Coronary artery (tissue), 2 donors: ENCODE measurements around the gene DACH1.

ENCODE experiments used
- DNase-seq: peaks from one replicate; pipeline ENCODE4 v3.0.0-alpha.2; 2017; ENCODE audit warnings: low spot score
- H3K27ac ChIP-seq, 2 donors: fragments of 200-600 bp; sonication (generic); one replicate each; pipeline ENCODE4 v1.5.1; 2016 to 2019
- H3K4me3 ChIP-seq: fragments of 200-600 bp; sonication (generic); 2 replicates; pipeline ENCODE4 v1.5.1; 2016; ENCODE audit warnings: mild to moderate bottlenecking, moderate library complexity
- TF ChIP-seq, protein P1 (sequence below): fragments of 200-600 bp; sonication (generic); IDR thresholded peaks from one replicate; pipeline ENCODE4 v1.5.1; 2019; ENCODE audit warnings: antibody characterized with exemption

The DACH1 gene

DNA sequence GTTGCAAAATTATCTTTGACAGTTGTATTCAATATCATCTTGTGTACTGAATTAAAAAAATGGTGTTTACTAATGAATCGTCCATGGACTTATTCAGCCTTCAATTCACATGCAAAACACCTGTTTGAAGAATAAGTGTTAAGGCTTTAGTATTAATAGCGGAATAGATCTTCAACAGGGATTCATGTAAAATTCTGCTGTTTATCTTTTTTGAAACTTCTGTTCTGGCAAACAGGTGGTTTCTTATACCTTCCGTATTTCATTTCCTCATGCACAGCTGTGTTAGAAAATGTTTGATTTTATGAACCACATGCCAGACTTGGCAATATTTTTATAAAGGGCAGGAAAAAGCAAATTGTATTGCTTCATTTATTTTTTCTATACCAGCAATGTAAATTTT is 255.7 kb downstream of the DACH1 start:
- no peak overlapping the region for H3K4me3 ChIP-seq
- TF ChIP-seq, protein P1, sequence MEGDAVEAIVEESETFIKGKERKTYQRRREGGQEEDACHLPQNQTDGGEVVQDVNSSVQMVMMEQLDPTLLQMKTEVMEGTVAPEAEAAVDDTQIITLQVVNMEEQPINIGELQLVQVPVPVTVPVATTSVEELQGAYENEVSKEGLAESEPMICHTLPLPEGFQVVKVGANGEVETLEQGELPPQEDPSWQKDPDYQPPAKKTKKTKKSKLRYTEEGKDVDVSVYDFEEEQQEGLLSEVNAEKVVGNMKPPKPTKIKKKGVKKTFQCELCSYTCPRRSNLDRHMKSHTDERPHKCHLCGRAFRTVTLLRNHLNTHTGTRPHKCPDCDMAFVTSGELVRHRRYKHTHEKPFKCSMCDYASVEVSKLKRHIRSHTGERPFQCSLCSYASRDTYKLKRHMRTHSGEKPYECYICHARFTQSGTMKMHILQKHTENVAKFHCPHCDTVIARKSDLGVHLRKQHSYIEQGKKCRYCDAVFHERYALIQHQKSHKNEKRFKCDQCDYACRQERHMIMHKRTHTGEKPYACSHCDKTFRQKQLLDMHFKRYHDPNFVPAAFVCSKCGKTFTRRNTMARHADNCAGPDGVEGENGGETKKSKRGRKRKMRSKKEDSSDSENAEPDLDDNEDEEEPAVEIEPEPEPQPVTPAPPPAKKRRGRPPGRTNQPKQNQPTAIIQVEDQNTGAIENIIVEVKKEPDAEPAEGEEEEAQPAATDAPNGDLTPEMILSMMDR = no peak
- no peak for DNase-seq
- no peak overlapping the region for H3K27ac ChIP-seq

DNA sequence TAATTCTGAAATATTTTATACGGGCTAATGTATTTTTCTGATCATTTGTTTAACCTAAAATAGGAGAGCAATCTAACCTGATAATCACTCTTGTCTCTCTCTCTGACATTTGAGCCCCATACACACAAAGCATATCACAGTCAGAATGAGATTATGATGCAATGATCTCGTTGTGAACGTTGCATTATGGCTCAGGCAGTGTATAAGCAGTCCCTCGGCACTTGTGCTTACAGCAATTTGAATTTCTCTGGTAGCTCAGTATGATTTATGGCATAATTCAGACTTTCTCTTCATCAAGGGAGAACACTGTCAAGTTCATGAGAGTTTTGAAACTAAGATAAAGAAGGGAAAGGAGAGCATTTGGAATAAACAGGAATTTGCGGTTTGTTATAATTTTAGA is 256.1 kb downstream of the DACH1 start:
- Histone ChIP-seq H3K27ac (no peak overlapping the region), H3K4me3 (no peak overlapping the region)
- TF ChIP-seq, protein P1 = no peak
- DNase-seq = no peak

DNA sequence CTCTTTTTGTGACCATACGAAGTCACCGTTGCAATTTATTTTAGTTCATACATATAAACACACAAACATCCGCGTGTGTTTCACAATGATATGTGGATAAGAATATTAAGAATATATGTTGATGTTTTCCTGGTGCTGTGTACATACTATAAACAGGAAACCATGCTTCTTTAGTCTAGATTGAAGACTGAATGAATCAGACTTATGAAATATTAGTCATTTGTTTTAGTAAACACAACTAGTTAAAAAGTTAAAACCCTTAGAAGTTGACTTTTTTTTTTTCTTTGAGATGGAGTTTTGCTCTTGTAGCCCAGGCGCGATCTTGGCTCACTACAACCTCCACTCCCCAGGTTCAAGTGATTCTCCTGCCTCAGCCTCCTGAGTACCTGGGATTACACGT is 257.7 kb downstream of the DACH1 start:
- no peak overlapping the region for H3K4me3 ChIP-seq
- TF ChIP-seq, protein P1 = no peak
- no peak for DNase-seq
- H3K27ac ChIP-seq = no peak overlapping the region

DNA sequence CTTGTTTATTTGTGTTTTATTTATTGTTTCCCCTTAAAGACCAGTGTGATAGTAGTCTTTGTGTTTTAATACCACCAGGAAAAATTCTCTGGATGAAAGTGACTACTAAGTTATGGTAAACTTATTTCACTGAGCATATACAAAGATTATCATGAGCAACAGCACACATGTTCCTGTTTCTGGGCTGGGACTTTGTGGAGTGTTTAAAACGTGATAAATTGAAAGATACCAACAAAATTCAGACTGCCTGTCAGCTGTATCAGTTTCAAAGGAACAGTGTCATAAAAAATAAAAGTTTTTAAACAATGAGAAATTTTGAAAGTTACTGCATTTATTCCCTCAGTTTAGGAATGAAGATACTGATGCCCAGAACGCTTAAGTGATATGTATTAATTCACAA is 259.4 kb downstream of the DACH1 start:
- TF ChIP-seq, protein P1 = no peak
- Histone ChIP-seq H3K4me3 (no peak overlapping the region), H3K27ac (no peak overlapping the region)
- DNase-seq = no peak

DNA sequence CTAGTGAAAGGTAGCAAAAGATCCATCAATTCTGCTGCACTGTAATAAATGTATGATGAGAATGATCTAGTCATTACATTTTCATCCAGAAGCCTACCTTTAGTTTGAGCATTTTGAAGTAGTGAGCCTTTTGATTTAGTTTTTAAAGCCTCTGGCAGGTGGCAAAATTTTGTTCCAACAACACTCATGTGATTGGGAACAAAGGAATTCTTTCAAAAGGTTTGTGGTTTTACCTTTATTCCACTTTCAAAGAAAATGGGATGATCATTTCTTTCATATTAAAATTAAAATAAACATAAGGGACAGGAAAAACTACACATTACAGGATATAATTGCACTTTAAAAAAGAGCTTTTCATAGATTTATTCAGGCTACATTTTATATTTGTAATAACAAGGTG is 260.2 kb downstream of the DACH1 start:
- Histone ChIP-seq H3K27ac (no peak overlapping the region), H3K4me3 (no peak overlapping the region)
- no peak for DNase-seq
- TF ChIP-seq, protein P1 = no peak

DNA sequence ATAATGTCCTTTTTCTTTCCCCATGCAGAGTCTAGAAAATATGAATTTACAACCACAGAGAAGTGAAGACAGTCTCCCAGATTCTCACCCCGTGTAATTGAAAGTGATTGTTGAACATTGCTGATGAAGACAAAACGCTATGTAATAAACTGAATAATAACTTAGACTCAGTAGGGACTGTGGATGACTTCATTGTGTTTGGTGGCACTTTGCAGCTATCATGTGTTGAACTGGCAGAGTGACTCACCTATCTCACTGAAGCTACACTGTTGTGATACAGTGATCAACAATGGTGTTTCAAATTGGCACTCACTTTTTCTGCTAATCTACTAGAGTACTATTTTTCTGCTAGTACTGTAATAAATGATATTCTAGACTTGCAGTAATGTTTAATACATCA is 261.3 kb downstream of the DACH1 start:
- no peak overlapping the region for H3K27ac ChIP-seq
- TF ChIP-seq, protein P1 = no peak
- DNase-seq = no peak
- H3K4me3 ChIP-seq = no peak overlapping the region

DNA sequence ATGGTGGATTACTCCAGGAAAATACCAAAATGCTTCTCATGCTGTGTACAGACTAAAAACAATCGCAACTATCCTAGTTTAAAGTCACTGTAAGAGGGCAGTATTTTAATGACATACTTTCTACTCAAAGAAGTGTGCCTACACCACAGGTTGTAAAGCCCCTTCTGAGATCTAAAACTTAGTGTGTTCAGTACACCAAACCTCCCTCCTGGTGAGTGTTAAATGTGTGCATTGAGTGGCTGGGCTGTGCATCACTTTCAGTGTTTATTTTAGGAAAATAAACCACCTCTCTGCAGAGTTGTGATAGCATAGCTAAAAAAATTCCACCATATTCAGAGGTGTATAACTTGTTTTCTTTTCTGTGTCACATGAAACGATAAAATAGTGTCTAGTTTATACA is 263.7 kb downstream of the DACH1 start:
- no peak for DNase-seq

More for the DNA sequence above, 263.7 kb downstream of the DACH1 start:
- TF ChIP-seq, protein P1 = no peak
- Histone ChIP-seq H3K27ac (no peak overlapping the region), H3K4me3 (no peak overlapping the region)
